ENCODE measurements around the gene TSPOAP1.
A peak's percentile ranks its signal among the peaks of the same experiment; 100 is the strongest.

The TSPOAP1 gene

GRCh38 chr17:58277107-58277801 is 51.3 kb downstream of the TSPOAP1 start:
- peak; percentile 60 for DNase-seq (ENCODE audit: low spot score)

DNA sequence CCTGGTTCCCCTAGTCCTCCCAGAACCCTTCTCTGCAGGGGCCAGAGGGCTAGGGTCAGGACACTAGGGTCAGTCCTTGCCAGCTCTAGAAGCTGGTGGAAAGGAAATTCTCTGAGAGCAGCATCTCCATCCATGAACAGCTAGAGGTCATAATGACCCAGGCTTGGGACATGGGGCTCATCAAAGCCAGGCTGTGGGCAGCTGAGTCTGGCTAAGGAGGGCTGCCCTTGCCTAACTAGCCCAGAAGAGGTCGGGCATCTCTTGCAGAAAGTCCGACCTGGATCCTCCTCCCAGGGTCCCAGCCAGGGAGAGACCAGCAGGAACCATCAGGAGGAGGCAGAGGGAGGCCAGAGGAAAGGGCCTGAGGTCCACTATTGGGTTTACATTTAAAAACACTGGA is 52.2 kb downstream of the TSPOAP1 start:
- no peak for DNase-seq (ENCODE audit: low spot score)

- no peak for DNase-seq (ENCODE audit: low spot score)
Observed at GRCh38 chr17:58275417-58275816, 53.2 kb downstream of the TSPOAP1 start.

DNA sequence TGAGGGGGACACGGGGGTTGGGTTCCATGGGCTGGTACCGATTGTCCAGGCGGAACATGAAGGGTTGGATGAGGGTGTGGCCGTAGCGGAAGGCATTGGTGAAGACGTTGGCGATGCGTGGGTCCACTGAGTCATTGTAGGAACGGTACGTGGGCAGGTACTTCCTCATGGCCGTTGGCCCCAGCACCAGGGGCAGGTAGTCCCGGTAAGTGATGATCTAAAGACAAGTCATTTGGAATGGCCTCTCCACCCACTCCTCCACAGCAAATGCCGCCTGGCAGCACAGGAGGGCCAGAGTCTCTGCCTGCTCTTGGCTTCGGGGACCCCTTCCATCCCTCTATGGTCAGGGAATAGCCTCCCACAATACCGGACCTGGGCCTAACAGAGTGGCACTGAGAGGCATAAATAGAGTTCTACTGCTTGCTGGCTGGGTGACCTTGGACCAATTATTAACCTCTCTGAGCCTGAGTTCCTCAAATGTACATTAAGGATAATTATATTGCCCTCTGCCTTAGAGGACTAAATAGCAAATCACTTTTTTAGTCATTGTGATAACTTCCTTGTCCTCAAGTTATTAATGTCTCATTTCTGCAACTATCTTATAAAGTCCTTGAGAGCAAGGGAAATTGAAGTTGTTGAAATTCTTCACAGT is 55.0 kb downstream of the TSPOAP1 start:
- DNase-seq (ENCODE audit: low spot score), result no peak

DNA sequence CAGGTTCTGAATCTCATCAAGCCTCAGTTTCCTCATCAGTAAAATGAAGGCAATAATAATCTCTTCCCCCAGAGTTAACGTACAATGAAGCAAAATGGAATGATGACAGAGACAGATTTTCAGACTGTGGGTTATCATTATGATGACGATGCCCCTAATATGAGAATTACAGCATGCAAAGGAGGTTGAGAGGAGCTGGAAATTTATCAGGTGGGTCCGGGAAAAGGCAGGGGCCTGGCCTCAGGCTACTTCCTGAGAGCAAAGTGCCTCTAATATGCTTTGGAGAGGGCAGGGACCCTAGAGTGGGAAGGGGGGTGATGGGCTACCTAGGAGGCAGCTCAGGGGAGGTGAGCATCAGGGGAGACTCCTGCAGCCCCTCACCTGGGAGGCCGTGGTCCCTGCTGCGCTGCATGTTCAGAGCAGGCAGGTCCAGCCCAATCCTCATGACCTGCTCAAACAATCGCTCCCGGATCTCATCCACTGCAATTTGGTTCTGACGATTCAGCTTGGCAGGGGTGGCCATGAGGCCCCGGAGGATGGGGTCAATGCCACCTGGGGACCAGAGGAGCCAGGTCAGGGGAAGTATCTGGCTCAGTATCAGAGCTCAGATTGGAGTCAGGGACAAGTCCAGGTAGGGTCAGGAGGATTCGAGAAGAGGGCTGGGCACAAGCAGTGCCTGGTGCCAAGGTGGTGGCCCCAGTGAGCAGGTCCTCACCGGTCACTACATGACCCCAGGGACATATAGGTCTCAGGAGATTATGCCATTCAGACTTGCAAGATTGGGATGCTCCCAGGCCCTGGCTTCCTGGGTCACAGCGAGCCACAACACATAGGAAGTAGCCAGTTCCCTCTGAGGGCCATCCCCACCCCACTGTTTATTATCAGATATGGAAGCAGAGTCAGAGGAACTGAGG is 56.0 kb downstream of the TSPOAP1 start:
- DNase-seq (ENCODE audit: low spot score), result no peak

DNA sequence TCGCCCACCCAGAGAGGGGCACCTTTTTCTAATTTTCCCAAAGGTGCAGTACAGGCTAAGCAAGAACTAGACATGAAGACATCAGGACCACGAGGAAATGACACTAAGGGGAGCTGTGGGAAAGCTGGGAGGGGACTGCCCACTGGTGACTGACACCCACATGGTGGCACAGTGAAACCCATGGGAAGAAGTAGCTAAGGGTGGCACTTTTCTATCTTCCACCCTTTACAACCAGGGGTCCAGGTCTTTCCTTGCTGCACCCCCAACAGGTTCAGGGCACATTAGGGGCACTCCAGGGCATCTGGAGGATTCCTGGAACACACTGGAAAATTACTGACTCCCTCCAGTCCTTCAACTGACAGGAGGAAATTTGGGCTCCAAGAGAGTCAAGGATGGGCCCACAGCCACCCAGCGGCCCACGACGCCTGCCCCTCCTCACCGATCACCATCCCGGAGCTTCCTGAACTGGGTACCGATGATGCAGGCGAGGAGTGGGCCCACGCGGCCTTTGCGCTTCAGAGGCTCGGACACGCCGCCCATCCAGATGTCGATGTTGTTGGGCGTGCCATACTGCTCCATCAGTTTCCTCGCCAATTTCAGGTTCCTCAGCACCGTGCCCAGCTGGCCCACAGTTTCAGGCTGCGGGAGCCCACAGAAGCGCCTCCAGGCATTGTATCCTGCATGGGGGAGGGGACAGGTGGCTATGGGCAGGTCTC is 57.2 kb downstream of the TSPOAP1 start:
- DNase-seq (ENCODE audit: low spot score), result no peak

DNA sequence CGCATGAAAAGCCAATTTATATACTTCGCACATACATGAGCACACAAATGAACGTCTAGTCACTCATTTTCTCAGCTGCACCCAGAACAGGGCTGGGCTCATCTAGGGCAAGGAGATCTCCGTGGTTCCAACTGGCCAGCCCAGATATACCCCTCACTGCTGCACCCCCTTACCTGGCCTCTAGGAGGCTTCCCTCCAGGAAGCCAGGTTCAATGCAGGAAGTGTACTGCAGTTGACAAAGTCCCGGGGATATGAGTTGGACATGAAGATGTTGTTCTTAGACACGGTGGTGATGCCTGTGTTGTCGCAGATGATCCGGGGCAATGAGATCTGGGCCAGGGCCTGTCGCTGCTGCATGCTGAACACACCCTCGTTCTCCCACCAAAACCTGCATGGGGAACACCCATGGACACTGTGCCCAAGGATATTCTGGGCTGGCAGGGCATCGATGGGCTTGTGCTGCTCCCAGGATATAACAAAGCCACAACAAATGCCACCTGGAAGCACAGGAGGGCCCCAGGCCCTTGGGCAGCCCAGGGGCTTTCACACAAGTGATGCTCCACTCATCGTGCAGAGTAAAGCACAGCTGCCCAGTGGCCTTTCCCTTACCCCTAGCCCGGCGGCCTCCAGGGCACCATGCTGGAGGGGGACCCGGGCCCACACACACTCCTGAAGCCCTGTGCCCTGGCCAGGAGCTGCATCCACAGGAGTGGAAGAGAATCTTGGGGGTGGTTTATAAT is 57.9 kb downstream of the TSPOAP1 start:
- DNase-seq (ENCODE audit: low spot score), result no peak

DNA sequence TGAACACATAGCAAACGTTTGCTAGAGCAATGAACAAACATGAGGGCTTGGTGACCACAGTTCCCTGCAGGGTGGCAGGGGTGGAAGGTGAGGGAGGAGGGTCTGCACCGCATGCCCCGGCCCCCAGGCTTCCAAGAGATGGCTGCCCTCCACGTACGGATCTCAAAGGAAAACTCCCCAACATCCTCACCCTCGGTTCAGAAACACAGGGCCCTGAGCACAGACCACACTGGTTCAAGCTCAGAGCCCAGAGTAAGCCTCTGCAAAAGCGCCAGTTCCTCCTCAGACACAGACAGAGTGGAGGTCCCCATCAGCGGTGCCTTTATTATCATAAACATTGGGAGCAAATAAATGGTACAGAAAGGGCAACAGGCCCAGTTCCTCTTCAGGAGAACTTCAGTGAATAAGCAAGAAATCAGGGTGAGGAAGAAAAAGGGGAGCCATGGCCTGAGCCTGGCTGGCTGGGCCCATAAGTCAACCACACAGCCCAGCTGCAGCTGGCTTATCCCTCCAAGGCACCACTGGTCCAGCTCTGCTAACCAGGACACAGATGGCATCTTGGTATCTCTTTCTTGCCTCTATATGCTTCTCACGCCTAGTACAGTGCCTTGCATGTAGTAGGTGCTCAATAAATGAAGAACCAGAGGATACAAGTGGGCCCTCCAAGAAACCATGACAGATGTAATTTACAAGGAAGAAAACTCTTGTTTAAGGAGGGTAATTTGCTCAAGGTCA is 58.9 kb downstream of the TSPOAP1 start:
- no peak for DNase-seq (ENCODE audit: low spot score)

- DNase-seq (ENCODE audit: low spot score), result no peak
Observed at GRCh38 chr17:58268774-58269556, 59.6 kb downstream of the TSPOAP1 start.

DNA sequence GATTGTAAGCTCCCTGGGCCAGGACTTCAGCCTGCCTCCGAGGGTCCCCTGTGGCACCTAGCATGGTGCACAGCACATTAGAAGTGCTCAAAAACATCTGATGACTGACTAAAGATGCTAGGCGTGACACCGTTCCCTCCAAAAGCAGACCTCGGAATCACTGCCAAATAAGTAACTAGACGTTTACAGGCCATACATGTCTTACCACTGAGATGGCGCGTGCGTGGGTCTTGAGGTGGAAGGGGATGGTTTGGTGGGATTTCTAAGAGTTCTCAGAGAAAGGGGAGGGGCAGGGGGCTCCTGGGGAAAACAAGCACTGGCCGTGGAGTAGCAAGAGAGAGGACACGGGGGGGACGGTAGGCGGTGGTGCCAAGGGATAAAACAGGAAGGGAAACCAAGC is 60.3 kb downstream of the TSPOAP1 start:
- no peak for DNase-seq (ENCODE audit: low spot score)

DNA sequence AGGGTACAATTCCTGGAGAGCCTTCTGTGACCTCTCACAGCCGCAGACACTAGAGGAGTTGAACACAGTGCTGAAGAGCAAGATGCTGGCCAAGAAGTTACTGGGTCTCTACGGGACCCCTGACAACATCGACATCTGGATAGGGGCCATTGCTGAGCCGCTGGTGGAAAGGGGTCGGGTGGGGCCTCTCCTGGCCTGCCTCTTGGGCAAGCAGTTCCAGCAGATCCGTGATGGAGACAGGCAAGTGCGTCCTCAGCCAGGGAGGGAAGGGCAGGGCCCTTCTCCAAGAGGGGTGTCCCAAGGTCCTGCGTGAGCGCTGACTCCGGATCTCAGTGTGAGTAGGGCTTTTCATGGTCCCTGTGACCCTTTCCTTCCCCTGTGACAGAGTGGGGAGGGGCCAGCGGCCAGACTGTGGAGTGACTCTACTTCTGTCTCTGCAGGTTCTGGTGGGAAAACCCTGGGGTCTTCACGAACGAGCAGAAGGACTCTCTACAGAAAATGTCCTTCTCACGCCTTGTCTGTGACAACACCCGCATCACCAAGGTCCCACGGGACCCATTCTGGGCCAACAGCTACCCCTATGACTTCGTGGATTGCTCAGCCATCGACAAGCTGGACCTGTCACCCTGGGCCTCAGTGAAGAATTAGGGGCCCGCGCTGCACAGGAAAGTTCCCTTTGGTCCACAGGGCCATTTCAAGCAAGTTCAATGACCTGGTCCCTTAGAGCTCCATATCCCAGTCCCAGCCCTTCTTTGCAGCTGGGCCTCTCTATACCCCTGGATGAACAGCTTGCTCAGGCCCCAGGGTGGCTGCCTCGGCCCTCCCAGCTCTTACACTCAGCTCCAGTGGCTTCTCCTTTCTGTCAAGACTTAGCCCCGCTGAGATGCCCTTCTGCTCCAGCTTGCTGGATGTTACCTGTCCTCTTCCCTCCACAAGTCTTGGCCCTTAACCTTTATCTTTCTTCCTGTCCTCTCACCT is 61.0 kb downstream of the TSPOAP1 start:
- no peak for DNase-seq (ENCODE audit: low spot score)

GRCh38 chr17:58265902-58266875 is 62.4 kb downstream of the TSPOAP1 start:
- DNase-seq (ENCODE audit: low spot score), result no peak

- DNase-seq (ENCODE audit: low spot score), result no peak
Observed at GRCh38 chr17:58265271-58265670, 63.3 kb downstream of the TSPOAP1 start.

DNA sequence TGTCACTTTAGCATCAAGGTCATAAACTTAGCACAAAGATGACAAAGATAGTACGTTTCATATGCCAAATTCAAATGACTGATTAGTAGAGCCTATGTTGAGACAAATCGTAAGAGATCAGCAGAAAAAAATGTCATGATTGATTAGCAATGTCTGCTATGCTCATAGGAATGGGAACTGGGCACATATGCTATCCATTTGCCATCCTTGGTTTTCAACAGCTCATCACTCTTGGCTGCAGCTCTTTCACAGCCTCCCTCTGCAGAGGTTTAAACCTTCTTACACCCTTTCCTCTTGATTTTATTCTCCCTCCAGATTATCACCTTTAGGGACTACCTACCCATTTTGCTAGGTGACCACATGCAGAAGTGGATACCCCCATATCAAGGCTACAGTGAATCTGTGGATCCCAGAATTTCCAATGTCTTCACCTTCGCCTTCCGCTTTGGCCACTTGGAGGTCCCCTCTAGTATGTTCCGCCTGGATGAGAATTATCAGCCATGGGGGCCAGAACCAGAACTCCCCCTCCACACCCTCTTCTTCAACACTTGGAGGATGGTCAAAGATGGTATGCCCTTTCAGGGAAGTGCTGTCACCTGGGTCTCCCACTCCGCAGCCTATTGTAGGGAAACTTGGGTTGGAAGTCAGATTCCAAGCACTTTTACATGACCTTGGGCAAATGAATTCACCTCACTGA is 64.0 kb downstream of the TSPOAP1 start:
- DNase-seq (ENCODE audit: low spot score), result no peak

GRCh38 chr17:58263773-58264172 is 64.8 kb downstream of the TSPOAP1 start:
- no peak for DNase-seq (ENCODE audit: low spot score)

GRCh38 chr17:58262149-58262548 is 66.4 kb downstream of the TSPOAP1 start:
- DNase-seq (ENCODE audit: low spot score), result no peak

DNA sequence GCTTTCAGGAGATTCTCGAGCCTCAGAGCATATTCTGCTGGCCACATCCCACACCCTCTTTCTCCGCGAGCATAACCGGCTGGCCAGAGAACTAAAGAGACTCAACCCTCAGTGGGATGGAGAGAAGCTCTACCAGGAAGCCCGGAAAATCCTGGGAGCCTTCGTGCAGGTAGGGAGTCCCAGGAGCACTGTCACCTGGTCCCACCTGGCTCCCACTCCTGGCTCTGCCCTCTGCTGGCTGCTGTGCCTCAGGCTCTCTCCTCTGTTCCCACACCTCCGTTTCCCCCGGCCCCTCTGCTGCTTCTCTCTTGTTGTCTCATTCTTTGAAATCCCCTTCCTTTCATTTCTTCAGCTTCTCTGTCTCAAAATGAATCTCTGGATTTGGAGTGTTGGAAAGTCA is 73.8 kb downstream of the TSPOAP1 start:
- no peak for DNase-seq (ENCODE audit: low spot score)

Measured in NAMALWA (cell line).